Fibroblast of skin of abdomen (primary cell): ENCODE measurements around the gene EAF1.
"Not testable (repeated sequence)": the region's sequence is repeated elsewhere in the genome, so short reads cannot be mapped to it uniquely, and the experiment has no call there.

Experiments
- DNase-seq: peaks from one replicate; pipeline ENCODE4 v3.0.0-alpha.2; 2013

Gene EAF1

DNA sequence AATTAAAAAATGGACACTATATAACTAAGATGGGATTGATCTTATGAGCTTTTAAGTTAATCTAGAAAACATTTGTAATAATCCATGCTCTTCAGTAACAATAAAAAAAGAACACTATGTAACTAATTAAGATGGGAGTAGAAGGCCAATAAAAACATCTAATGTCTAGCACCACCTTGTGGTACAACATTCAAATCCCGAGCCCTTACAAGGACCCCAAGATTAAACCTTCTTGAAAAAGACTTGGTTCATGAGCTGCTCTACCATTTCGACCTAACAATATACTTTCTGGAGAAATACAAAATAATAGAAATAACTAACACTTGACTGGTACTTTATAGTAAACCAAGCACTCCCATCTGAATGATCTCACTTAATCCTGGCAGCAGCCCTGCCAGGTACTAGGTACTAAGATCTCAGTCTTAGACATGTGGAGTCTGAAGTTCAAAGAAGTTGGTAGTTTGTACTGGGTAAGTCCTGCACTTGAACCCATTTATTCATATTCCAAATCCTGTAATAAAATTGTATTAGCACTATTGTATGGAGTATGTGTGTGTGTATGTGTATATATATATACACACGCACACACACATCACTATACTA lies 21.8 kb upstream of the EAF1 start:
- peak; percentile 56 for DNase-seq

- no peak for DNase-seq
Measured at GRCh38 chr3:15409239-15409638, 18.2 kb upstream of the EAF1 start.

DNA sequence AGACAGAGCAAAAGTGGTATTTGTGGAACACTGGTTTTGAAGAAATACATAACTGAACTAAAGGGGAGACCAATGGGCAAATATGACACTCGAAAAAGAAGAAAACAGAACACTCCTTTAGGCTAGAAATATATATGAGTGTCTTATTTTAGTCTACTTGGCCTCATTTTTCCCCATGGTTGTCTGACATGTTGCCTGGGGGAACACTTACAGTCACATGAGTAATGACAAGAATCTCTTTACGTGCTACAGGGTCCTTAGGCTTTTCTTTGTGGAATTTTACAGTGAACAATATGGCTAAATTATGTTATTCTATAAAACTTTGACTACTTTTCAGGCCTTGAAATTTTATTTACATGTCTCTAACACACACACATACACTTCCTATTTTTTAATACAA lies 17.6 kb upstream of the EAF1 start:
- DNase-seq, result no peak

- DNase-seq, result not testable (repeated sequence)
Measured at GRCh38 chr3:15410966-15411365, 16.4 kb upstream of the EAF1 start.

DNA sequence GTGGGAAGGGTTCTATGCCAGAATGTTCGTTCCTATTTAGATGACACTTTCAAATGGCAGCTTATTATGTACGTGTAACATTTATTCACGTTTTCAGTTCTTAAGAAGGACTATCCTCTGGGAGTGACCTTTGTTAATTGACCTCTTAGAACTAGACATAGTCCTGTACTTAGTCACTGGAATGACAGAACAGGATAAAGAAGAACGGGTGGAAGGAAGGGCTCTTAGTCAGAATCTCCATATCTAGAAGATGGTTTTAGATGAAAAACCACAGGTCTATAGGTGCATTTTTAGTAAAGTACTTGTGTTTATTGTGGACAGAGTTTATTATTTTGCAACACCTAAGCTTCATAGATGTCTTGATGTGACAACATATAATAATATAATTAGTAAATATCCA lies 6.5 kb upstream of the EAF1 start:
- DNase-seq, result no peak

DNA sequence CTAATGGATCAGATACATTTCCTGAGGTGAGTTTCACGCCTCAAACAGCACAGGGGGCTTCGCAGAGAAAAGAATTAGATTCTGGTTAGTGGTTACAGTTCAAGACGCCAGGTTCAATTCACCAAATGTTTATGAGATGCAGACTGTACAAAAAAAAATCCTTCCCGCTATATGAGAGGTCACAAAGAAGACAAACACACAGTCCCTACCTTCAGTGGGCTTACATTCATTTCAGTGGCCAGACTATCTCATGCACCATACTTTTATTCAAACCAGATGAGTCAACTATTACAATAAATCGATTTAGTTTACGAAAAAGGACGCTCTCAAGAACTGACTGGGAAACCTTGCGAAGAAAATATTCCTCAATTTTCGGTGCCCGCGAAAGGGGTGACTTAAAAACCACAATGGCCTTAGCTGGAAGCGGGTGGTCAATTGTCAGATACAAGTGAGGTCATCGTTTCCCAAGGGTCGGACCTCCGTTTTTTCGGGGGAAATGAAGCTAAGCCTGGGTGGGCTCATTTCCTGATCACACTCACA lies 749 bp upstream of the EAF1 start:
- DNase-seq, result no peak

DNA sequence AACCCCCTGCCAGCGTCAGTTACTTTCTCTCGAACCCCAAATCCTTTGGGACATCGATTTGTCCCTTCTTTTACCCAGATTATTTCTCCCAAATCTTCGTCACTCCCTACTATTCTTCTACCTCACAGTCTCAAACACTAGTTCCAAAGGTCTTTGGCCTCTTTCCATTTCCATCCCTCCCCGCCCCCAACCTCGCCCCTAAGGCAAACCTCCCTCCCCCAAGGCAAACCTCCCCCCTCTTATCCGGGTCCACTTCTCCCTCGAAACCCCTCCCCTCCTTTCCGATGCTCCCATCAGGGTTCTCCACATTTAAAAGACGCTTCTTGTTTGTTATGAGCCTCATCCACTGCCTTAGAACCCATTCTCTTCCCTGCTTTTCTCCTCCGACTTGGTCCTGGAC lies 583 bp downstream of the EAF1 start:
- DNase-seq, result no peak

DNA sequence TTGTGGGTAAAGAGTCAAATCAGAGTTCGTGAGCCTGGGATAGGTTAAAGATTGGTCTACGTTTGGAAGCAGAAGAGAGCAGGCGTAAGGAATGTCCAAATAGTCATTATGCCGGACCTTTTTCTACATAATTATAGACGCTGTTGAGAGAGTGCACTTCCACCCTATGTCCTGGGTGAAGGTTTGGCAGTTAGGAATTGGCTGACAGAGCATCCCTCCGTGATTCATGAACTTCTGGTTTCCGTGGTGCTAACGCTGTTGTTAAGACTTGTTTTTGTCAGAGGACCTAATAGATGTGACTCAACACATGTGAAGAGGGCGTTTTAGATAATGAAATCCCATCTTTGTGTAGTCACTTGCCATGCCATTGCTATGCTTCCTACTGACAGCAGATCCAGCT lies 1.1 kb downstream of the EAF1 start:
- peak; percentile 29 for DNase-seq

- no peak for DNase-seq
Measured at GRCh38 chr3:15429080-15429479, 1.7 kb downstream of the EAF1 start.

DNA sequence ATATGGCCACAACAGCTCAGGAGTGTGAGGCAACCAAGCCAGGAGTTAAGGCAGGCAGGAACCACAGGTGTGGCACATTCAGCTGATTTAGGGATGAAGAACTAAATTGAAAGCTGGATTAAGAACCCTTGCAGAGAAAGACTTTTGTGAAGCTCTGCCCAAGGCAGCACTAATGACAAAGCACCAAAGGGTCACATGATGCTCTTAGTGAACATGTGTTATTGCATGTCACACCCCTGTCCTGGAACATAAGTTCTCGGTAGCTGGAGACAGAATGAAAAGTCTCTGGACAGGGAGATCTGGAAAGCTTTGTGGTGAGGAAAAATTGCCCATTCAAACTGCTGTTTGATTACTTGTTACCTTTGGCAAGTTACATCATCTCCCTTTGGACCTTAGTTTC lies 3.2 kb downstream of the EAF1 start:
- no peak for DNase-seq

- DNase-seq, result no peak
Measured at GRCh38 chr3:15431256-15431837, 3.9 kb downstream of the EAF1 start.

GRCh38 chr3:15433531-15433930 lies 6.1 kb downstream of the EAF1 start:
- DNase-seq, result no peak

DNA sequence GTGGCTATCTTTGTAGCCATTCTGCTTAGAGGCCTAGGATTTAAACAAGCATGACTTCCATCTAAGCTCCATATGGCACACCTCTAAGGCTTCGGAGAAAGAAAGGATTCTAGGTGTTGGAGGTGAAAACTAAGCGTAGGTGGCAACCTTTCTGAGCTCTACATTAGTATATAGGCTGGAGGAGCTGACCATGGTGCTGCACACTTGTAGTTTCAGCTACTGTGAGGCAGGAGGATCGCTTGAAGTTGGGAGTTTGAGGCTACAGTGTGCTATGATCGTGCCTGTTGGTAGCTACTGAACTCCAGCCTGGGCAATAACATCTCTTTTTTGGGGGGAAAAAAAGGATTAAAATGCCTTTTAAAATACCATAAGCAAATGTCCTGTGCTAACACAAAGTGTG lies 7.4 kb downstream of the EAF1 start:
- no peak for DNase-seq

GRCh38 chr3:15436246-15436645 lies 8.8 kb downstream of the EAF1 start:
- DNase-seq, result no peak

DNA sequence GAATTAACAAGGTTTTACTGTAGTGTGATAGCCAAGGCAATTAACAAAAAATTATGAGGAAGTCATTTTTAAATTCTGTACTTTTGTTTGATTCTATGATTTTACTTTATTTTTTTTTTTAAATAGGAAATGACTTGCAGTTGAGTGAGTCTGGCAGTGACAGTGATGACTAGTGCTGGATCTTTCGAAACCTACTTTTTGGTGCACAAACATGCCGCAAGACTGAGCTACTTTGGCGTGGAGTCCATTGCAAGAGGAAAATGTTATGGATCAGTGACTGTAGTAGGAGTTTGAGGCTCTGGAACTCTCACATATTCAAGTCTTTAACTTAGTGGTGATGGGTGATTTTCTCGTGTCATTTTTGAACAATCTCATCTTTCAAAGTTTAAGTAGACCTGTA lies 11.6 kb downstream of the EAF1 start:
- peak; percentile 10 for DNase-seq

DNA sequence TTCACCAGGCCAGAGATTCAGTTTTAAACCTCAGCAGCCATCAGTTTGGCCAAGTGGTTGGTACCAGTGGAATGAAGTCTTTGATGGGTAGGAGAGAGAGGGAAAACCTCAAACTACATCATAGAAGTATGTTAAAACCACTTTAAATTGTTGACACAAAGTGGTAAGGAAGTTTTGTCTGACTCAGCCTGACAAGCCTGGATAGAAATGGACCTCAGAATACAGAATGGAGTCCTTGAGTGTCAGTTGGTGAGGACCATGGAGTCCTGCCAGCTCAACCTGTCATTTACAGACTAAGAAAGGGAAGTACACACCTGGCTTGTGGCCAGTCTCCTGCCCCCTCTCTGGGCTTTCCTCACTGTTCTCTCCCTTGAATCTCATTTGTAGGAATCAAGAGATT lies 12.1 kb downstream of the EAF1 start:
- DNase-seq, result no peak

GRCh38 chr3:15440891-15441290 lies 13.5 kb downstream of the EAF1 start:
- DNase-seq, result no peak

- no peak for DNase-seq
Measured at GRCh38 chr3:15443826-15444524, 16.6 kb downstream of the EAF1 start.

GRCh38 chr3:15449489-15450224 lies 22.3 kb downstream of the EAF1 start:
- DNase-seq, result no peak

DNA sequence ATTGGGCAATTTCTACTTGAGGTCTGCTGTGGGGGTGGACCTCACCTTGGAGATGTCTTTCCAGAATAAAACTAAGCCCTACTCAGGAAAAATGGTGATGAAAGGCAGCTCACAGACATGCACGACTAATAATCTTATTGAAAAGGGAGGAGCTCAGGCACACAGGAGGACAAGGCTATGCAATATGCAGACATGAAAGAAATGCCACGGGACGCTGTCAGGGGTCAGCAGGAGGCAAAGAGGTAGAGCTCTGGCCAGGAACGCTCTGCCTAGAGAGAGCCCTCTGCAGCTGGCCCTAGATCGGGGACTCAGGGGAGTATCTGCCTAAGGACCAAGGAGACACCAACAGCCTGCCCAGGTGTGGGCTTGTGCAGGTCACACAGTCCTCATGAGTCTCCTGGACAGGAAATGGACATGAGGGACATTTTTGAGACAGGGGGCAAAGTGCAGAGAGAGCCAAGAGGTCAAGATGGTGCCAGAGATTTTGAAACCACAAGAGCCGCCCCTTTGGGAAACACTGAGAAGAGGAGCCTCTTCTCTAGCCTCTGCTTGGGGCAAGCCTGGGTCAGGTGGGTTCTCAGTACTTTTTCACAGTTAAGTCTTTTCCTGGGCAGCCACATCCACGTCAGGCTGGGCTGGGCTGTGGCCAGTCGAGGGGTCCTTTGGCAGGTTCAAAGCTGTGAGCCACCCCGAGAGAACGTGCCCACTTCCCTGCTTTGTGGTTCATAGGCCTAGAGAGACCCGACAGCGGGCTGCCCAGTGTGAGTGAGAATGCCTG lies 23.2 kb downstream of the EAF1 start:
- DNase-seq, result no peak

DNA sequence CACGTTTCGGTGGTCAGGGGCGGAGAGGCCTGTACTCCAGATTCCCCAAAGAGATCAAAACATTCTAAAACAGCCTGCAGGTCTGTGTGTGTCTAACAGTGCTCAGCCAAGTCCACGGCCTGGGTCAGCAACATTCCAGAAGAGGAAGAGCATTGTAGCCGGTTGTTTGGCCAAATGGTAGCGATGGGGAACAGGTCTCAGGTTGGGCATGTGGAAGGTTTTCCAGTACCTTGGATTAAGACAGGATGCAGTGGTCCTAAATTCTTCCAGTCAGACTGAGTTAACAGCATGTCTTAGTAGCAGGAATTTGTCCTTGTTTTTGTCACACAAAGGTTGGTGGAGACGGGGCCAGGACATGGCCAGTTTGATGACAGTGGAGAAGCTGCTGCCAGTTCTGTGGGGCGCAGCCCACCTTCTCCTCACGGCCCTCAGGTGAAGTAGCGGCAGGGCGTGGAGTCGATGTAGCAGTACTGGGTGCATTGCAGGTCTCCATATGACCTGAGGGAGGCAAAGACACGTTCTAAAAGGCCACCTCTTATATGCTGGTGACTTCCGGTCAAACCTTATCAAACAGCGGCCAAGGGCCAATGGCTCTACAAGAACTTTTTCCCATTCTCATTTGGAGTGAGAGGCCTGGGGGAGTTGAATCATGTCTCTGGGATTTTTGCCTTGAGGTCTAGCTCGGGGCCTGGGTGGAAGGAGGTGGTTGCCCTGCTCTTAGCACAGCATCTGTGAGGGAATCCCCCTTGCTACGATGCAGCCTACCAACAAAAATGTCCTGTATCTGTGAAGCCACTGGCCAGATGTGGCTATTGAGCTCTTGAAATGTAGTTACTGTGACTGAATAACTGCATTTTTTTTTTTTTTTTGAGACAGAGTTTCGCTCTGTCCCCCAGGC lies 24.1 kb downstream of the EAF1 start:
- DNase-seq, result no peak
